GM21381 (cell line): ENCODE results near the gene TCERG1.
"Not testable (repeated sequence)": the region's sequence is repeated elsewhere in the genome, so short reads cannot be mapped to it uniquely, and the experiment has no call there.

Source experiments
- ATAC-seq: cut with Tn5 transposase; IDR thresholded peaks from one replicate; pipeline ENCODE4 v1.9.1; 2021; ENCODE audit warnings: mild to moderate bottlenecking, moderate library complexity; ENCODE audit not compliant: unreplicated experiment

Gene TCERG1

DNA sequence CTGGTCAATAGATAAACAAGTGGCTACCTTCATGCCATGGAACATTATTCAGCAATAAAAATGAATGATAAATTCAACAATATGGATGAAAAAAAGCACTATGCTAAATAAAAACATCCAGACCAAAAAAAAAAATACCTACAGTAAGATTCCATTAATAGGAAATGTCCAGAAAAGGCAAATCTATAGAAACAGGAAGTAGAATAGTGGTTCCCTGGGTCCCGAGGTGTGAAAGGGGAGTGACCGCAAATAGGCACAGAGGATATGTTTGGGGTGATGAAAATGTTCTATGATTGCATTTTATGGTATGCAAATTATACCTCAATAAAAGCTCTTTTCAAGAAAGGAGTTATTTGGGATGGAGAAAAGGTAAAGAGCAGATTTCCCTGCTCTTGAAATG, 72.4 kb downstream of the TCERG1 start:
- ATAC-seq: no peak

DNA sequence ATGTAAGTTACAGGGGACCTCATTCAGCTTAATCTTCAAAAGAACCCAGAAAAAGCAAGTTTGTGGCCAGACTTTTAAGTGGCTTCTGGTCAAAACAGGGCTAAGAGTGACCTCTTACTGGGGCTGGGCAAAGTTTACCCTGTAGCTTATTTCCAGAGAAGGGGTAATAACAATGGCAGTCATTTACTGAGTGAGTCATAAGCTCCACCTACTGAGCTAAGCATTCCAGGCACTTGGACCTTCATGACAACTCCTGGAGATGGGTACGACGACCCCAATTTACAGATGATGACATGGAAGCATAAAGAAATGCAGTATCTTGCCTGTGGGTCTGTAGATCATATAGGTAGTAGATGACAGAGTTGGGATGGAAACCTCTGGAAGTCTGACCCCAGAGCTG, 73.6 kb downstream of the TCERG1 start:
- no peak for ATAC-seq

GRCh38 chr5:146521403-146522106, 74.4 kb downstream of the TCERG1 start:
- ATAC-seq: no peak

GRCh38 chr5:146523698-146524097, 76.6 kb downstream of the TCERG1 start:
- no peak for ATAC-seq

- no peak for ATAC-seq
Measured at GRCh38 chr5:146527785-146528184, 80.7 kb downstream of the TCERG1 start.

GRCh38 chr5:146528236-146528635, 81.1 kb downstream of the TCERG1 start:
- no peak for ATAC-seq

GRCh38 chr5:146529984-146530383, 82.9 kb downstream of the TCERG1 start:
- ATAC-seq: peak; percentile 46

GRCh38 chr5:146533260-146533857, 86.2 kb downstream of the TCERG1 start:
- ATAC-seq: peak; percentile 95

- no peak for ATAC-seq
Measured at GRCh38 chr5:146533882-146534281, 86.7 kb downstream of the TCERG1 start.

DNA sequence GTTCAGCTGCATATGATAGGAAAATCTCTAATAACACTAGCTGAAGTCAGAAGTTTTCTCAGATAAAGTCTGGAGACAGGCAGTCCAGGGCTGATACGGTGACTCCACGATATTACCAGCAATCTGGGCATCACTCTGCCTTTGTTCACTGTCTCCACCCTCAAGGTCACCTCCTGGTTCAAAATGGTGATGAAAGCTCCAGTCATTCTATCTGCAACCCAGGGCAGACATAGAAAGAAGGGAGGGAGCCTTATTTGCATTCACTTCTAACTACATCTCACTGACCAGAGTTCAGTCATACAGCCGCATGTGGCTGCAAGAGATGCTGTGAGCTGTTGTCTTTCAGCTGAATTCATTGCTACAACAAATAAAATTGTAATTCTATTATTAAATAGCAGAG, 91.3 kb downstream of the TCERG1 start:
- ATAC-seq: no peak

GRCh38 chr5:146539973-146540372, 92.8 kb downstream of the TCERG1 start:
- ATAC-seq: no peak

DNA sequence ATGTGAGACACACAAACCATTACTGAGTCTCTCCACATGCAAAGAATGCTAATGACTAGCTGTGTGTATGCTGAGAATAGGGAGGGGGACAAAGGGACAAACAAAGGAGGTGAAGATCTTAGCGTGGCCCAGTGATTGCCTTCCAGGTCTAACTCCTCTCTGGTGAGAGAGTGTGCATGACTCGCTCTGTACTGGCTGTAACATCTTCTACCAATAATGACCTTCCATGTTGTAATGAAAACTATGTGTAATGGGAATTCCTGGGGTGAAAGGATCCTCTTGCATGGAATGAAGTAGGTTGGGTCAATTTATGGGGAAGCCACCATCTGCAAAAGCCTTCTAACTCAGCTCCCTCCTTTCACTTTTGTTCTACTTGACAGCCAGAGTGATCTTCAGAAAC, 93.3 kb downstream of the TCERG1 start:
- ATAC-seq: no peak

GRCh38 chr5:146541958-146542849, 95.1 kb downstream of the TCERG1 start:
- peak; percentile 97 for ATAC-seq

DNA sequence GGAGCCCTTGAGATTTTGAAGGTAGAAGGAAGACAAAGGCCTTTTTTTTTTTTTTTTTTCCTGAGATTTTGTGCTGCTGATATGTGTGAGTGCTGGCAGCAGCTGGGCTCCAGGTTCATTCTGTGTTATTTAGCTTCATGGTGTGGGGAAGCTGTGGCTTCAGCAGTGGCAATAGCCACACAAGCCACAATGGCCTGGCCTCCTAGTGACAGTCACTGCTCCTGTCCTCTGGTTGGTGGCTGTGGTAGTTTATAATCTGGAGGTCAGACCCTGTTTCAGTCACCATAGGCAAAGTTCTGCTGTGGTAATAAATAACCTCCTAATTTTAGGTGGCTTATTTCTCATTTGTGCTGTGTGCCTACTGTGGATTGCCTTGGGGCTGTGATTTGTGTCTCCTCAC, 97.1 kb downstream of the TCERG1 start:
- ATAC-seq: no peak

DNA sequence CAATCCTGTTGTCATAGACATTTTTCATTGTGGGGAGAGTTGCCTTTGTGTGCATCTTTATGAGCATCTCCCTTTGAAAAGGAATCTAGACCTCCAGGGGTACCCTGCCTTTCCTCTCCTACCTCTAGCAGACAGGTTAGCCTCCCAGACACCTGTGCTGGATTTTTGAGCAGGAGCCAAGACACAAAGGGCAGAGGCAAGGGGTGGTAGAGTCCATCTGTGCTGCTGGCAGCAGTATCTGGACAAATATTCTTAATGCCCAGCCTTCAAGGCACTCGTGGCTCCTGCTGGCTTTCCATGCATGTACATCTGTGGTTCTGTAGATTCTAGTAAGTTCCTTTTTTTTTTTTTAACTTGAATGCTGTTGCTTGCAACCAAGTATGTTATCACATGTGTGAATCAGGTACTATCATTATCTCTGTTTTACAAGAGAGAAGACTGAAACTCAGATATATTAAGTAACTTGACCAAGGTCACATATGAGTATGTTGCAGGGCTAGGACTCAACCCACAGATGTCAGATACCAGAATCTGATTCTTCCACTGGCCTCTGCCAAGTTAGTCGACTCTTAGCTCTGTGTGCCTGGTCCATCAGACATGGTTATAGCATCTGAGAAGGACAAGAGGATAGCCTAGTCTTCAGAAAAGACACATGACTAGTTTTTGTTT, 101.8 kb downstream of the TCERG1 start:
- ATAC-seq: no peak

- no peak for ATAC-seq
Measured at GRCh38 chr5:146549615-146550014, 102.5 kb downstream of the TCERG1 start.

- no peak for ATAC-seq
Measured at GRCh38 chr5:146553446-146553845, 106.3 kb downstream of the TCERG1 start.

- ATAC-seq: not testable (repeated sequence)
Measured at GRCh38 chr5:146556884-146557283, 109.8 kb downstream of the TCERG1 start.

DNA sequence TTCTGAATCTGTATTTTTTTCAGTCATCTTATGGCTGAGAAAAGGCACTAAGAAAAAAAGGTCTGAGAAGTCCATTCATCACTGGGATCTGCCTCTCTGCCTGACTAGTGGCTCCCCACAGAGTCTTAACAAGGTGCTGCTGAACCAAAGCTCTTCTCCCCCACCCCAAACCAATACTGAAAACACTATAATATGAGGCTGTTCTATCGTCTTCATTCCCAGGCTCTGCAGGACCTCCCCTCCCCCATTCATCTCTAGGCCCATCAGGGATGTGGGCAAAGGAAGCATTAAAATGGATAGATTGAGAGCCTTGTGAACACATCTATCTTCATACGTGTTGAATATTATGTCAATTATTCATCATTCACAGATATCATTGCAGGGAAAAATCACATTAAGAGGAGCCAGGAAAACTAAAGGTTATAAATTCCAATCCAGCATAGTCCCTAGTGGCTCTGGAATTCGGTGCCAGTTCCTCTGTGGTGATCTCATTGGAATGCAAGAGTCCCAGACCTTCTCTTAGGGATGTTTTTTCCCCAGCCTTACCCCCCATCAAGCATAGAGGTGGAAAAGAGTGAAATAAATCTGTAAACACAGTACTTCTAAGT, 113.2 kb downstream of the TCERG1 start:
- ATAC-seq: no peak
